NCI-H2171 treated with DMSO at 0.1 percent for 48 hours (cell line): Measurements from ENCODE around the gene DLK1.

ENCODE experiments used
- DNase-seq: peaks from one replicate; lab custom pipeline; 2025; lab: John Stamatoyannopoulos, UW

Gene DLK1

DNA sequence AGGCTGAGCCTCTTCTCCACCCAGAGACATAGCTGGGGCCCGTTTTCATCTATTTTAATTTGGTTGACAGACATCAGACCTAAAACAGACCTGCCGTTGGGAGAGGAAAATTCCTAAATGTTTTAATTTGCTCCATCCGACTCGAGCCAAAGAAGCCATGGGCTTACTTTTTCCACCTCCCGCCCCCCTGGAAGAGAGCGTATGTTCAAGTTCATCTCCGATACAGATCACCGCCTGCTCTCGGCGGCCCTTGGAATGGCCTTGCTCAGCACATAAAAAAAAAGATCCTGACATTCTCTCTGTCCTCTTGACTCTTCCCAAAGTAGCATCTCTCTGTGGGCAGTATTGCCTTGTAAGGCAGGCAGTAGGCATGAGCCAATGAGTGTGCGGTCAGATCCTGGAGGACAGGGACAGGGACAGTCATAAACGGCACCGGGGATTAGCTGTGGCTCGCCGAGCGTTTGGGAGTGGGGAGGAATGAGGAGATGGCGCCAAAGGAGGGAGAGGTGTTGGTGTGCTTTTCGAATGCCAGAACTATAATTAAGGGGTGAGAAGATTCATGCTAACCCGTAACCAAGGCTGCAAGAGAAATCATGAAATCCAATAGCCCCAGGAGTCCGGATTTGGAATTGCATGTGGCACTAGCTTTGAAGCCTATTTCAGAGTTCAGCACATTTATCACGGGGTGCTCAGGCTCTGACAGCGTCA, 51.3 kb downstream of the DLK1 start:
- no peak for DNase-seq

DNA sequence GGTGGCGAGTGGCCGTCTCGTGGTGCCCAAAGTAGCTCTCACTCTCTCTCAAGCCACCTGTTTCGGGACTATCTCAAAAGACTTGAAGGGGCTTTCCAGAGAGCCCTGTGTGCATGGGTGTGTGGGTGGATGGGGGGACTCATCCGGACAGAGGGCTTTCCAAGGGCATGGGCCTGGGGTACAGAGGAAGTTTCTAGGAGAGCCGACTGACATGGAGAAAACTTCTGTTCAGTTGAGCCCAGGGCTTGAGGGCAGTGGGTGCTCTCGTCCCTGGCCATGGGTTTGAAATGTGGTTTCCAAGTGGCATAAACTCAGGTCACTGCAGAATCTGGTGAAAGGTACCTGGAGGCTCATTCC, 51.8 kb downstream of the DLK1 start:
- no peak for DNase-seq

DNA sequence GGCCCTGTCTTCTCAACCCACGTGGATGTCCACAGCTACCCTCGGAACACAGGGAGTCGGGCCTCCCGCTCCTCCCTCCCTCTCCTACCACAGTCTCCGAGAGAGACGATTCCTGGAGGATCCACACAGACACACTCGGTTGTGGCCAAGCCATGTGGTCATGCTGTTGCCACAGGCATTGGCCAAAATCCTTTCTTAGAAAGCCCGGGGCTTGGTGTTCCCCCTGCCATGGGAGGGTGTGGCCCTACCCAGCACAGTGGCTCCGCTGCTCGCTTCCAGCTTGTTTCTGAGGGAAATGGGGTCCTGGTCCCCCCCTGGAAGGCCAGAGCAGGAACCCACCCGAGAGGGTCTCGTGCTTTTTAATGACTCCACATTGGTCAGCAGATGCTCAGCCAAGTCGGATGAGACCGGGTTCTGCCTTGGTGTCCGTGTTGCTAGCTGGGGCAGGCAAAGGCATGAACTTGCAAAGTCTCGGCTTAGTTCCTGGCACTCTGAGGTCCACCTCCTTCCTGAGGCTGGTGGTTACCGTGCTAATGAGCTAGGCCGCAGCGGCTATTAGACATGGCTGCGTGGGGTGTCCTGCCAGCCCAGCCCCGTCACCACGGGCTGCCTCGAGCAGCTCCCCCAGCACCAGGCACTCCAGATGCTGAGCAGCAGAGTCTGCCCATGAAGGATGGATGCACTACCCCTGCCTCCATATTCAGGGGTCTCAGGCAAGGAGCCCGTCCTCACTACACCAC, 52.4 kb downstream of the DLK1 start:
- no peak for DNase-seq

DNA sequence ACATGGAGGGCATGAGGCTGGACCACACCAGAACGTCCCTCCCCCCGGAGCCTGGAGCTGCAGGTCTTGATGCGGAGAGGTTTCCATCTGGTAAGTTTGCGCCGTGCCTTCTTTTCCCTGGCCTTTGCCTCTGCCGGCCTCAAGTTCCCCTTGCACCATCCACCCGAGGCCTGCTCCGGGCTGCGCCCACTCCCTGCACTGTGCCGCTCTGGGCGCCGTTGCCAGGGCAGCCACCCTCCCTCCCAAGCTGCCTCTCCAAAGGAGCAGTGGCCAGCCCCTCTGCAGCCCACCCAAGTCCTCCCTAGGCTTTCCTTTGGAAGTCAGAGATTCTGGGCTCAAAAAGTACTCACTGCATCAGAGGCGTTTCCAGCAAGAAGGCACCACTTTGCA, 53.0 kb downstream of the DLK1 start:
- DNase-seq: no peak

DNA sequence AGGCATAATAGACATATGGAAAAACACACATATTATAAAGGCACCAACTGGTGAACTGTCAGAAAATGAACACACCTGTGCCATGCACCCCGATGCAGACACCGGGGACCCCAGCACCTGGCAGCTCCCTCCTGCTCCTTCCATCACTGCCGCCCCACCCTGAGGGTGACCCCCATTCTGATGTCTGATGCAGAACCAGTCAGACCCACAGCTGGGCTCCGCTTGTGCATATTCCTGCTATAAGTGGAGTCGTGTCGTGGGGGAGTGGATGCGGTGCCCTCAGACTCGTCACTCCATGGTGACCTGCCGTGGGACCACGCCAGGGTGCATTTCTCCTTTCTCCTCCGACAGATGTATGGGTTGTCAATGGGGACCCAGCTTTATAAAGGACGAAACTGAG, 53.6 kb downstream of the DLK1 start:
- DNase-seq: no peak

DNA sequence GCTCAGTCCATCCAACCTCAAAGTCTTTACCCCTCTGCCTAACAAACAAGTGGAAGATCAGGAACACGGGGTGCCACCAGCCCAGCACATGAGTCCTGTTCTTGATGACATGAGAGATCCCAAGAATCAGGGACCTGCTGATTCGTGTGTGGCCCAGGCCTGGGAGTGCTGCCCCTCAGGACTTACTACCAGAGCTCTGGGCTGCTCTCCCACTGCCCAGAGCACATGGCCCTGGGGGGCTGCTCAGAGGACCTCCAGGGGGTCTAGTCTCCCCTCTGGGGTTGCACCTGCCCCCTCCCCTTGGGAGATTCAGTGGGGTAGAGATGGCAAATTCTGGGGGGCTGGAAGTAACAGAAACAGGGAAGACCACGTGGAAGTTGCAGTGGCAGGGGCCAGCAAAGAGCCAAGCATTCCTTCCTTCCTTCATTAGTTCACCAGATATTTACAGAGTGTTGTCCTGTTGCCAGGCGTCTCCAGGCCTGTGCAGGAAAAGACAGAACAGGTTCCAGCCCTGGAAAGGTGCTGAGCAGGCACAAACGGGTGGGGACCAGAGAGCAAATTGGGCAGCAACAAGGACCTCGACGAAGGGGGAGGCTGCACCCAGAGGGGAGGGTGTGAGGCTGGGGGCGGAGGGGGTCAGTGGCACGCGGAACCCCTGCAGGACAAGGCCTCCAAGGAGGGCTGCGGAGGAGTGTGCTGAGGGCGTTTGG, 54.1 kb downstream of the DLK1 start:
- DNase-seq: no peak

DNA sequence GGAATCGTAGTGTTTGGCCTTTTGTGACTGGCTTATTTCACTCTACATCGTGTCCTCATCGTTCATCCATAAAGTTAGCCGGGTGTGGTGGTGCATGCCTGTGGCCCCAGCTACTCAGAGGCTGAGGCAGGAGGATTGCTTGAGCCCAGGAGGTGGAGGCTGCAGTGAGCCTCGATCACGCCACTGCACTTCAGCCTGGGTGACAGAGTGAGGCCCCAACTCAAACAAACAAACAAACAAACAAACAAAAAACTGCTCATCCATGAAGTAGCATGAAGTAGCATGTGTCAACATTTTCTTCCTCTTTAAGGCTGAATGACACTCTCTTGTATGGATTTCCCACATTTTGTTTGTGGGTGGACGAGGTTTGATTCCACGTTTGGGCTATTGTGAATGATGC, 55.3 kb downstream of the DLK1 start:
- DNase-seq: no peak

DNA sequence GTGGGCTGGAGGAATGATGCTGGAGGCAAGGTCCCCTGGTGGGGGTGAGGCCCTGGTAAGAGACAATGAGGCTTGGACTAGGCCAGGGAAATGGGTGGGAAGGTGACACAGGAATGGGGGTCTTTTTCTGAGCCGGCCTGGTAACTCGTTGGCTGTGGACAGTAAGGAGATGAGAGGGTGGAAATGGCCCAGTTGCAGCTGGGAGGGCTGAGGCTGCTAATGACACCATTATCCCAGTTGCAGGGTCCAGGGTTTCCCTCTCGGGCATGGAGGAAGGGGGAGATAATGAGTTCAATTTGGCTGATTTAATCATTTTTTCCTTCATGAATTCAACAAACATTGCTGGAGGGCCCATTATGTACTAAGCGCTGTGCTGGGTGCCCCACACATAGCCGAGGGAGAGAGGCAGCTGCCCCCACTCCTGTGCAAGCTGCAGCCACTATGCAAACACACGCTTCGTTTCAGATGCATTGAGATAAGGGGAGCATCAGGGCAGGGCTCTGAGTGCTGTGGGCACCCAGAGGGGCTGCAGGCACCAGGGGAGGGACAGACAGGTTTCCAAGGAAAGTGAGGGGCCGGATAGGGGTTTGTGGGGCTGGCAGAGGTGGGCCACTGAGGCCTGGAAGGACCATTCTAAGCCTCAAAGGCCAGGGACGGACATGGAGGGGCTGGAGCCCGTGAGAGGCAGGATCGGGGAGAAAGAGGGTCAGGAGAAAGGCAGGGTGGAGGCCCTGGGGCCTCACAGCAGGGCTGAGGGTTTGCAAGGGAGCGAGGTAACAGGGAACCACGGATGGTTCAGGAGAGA, 56.0 kb downstream of the DLK1 start:
- no peak for DNase-seq

DNA sequence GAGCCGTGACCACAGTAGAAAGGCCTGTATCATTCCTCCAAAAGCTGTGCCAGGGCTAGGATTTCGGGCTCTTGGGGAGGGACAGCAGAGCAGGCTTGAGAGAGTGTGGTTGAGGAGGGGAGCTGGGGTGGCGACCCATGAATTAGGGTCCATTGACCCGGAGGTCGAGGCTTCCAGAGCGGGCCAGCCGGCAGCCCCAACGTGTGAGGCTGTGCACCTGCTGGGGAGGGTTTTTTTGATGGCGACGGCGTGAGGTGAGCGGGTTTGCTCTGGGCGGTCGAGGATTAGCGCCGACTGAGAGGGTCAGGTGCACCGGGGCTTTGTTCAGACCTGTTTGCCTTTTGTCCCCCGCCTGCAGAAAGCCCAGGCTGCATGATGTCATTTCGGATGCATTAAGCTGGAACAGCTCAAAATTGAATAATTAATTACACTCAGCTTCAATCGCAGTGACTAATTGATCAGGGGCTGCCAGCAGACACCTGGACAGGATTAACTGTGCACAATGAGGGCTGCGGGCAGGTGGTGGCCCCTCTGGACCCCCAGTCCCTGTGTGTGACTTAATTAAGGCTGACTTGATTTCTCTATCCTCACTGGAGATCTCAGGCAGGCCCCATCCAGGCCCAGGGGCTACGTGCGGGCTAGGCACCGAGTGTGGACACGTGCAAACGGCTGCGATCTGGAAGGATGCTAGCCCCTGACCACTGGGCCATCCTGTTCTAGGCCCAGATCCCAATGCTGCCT, 57.1 kb downstream of the DLK1 start:
- DNase-seq: peak; percentile 85

DNA sequence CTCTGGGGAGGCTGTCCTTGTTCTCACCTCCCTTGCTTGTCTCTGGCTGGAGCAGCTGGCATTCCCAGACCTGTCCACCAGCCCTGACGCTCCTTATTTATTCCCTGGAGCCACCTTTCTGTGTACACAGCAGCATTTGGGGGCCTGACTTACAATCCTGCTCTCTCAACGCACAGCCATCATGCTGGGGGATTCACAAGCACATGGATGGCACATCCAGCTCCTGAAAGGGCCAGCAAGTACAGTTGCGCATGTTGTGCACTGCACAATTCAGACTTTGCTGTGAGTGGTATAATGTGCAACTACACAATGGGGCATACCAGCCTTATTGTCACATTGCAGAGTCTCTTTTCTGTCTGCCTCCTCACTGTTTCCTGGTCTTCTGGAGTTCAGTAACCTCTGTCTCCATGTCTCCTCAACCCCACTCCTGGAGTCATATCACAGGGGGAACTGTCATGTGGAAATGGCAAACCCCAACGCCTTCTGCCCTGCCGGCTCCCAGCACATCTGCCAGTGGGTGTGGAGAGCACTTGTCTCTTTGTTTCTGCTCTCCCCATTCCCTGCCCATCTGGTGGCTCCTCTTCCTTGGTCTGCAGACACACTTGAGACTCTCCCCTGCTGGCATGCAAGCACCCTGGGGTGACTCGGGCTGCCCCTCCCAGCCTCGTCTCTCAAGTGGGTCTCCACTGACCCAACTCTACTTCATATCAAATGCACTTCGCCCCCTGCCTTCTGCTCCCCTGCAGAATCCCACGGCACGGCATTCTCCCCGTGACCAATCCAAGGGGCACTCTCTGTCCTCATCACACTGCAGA, 58.0 kb downstream of the DLK1 start:
- DNase-seq: peak; percentile 93

DNA sequence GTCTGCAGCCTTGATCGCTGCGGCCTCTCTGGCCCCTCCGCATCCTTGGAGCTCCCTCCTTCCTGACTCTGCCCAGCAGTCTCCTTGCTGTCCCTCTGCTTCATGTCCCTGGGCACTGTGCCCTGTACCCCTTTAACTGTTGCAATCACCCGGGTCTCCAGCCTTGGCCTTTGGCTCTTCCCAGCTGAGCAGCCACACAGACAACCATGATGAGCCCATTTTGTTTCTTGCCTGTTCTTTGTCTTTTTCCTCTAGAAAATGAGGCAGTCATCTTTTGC, 58.6 kb downstream of the DLK1 start:
- DNase-seq: no peak

DNA sequence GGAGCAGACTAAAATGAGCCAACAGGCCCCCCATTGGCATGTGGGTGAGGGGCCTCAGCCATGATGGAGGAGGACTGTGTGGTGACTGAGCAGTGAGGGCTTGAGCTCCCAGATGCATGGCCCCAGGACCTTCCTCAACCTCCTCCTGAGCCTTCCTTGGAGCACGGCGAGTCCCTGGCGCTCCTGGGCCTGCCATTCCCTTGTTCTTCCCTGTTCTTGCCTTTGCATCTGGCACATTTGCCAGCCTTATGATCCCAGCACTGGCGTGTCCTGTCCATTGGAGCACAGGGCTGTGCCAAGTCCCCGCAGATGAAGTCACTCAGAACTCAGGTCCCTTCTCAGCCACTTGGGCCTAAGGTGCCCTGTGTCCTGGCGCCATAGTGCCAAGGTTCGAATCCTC, 58.9 kb downstream of the DLK1 start:
- no peak for DNase-seq

DNA sequence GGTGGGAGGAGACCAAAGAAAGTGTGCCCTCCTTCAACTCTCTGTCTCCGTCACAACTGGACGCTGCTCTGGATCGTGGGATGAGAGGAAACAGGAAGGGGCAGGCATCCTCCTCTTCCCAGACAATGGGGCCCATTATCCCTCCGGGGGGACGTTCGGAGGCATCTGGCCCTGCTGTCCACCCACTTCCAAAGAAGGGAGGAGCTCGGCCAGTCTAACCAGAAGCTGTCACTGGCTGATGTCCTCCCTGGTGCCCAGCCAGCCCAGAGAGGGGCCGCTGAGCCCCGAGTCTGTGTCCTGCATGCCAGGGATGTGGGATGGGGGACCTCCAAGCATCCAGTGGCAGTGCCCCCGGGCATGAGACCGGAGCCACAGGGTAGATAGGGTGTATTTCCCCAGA, 59.4 kb downstream of the DLK1 start:
- no peak for DNase-seq

DNA sequence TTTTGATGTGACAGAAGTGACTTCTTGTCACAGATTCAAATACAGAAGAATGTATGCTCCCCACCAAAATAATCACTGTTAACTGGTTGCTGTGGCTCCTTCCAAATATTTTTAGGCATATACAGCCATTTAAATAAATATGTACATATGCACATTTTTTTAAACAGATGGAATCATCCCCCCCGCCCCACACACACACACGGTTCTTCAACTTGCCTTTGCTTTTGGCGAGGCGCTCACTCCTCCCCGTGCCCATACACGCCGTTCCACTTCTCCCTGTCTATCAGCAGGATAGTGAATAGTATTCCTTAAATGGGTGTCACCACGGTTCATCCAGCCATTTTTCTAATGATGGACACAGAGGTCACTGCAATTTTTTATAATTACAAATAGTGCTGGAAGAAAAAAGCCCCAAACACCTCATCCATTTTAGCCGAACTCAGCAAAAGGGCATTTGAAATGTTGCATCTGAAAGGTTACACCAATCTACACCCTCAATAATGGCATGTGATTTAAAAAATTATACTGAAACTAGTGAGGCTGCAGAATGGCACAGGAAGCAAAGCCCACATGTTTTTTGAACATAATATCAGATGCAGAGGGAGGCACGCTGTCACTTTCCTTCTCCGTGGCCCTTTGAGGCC, 60.0 kb downstream of the DLK1 start:
- peak; percentile 13 for DNase-seq

DNA sequence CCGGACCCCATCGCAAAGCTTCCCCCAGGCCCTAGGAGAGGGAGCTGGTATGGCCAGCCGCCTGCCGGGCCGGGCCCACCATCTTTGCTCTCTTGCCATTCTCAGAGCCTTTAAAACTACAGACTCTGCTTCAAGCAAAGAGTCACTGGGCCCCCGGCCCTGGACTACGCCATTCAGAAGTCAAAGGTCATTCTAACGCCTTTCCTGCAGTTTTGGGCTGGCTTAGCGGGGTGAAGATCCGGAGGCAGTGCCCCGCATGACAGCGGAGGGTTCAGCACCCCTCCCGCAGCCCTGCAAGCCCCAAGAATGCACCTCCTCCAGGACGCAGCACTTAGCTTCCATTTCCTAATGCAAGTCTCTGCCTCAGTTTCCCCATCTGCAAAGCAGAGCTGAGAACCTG, 61.0 kb downstream of the DLK1 start:
- DNase-seq: no peak
